Measurements from ENCODE around the gene TBL3. TPM values are rescaled to one million over a fixed set of nuclear protein-coding genes. Genes with fewer than 3 reads are reported as not detected.

Gene TBL3
- total and polyA plus RNA-seq, 9 of the 15 experiments (the other 6 are each of a cell fraction or from before 2014, with no cell fraction given): 0.97 to 117 (median 24.5) TPM

DNA sequence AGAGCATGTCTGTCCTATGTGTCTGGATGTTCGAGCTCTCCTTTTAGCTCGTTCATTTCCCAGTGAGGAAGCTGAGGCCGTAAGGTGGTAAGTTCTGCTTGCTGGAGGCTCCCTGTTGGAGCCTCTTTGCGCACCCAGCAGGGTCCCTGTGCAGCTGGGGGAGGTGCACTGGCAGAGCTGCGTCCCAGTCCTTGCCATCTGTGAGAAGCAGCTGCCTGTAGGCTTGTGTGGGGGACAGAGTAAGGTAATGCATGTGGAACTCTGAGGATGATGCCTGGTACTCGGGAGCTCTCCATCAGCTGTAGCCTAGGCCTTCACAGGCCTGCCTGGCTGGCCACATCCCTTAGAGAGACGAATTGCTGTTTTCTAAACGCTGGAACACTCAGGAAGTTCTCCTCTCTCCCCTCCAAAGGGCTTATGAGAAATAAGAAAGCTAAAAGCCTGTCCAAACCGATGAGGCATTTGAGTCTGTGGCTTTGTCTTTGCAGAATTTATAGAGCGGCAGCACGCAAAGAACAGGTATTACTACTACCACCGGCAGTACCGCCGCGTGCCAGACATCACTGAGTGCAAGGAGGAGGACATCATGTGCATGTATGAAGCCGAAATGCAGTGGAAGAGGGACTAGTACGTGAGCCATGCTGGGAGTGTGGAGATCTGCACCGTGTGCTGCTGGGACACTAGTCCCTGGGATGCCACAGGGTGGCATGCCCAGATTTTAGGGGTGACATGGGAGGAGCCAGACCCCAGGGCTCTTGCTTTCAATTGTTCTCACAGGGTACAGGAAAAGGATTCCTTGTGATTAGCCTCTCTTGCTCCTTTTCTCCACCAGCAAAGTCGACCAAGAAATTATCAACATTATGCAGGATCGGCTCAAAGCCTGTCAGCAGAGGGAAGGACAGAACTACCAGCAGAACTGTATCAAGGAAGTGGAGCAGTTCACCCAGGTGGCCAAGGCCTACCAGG lies 10.9 kb upstream of the TBL3 start (continued):
- TF ChIP-seq, protein P1, sequence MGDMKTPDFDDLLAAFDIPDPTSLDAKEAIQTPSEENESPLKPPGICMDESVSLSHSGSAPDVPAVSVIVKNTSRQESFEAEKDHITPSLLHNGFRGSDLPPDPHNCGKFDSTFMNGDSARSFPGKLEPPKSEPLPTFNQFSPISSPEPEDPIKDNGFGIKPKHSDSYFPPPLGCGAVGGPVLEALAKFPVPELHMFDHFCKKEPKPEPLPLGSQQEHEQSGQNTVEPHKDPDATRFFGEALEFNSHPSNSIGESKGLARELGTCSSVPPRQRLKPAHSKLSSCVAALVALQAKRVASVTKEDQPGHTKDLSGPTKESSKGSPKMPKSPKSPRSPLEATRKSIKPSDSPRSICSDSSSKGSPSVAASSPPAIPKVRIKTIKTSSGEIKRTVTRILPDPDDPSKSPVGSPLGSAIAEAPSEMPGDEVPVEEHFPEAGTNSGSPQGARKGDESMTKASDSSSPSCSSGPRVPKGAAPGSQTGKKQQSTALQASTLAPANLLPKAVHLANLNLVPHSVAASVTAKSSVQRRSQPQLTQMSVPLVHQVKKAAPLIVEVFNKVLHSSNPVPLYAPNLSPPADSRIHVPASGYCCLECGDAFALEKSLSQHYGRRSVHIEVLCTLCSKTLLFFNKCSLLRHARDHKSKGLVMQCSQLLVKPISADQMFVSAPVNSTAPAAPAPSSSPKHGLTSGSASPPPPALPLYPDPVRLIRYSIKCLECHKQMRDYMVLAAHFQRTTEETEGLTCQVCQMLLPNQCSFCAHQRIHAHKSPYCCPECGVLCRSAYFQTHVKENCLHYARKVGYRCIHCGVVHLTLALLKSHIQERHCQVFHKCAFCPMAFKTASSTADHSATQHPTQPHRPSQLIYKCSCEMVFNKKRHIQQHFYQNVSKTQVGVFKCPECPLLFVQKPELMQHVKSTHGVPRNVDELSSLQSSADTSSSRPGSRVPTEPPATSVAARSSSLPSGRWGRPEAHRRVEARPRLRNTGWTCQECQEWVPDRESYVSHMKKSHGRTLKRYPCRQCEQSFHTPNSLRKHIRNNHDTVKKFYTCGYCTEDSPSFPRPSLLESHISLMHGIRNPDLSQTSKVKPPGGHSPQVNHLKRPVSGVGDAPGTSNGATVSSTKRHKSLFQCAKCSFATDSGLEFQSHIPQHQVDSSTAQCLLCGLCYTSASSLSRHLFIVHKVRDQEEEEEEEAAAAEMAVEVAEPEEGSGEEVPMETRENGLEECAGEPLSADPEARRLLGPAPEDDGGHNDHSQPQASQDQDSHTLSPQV (IDR thresholded peaks at IDR 0.05): no peak
- TF ChIP-seq ZSCAN32 (CRISPR knock-in tag; IDR thresholded peaks at IDR 0.05) (no peak), STAT5B (CRISPR knock-in tag; IDR thresholded peaks at IDR 0.05) (no peak), ZZZ3 (IDR thresholded peaks at IDR 0.05) (no peak), KDM5B (IDR thresholded peaks at IDR 0.05; ENCODE audit: insufficient replicate concordance, low read depth, low read length) (peak; percentile 20), CCNT2 (IDR thresholded peaks at IDR 0.05; ENCODE audit: borderline replicate concordance, extremely low read depth, insufficient read length, low read depth, low read length) (no peak), OTX1 (CRISPR knock-in tag; IDR thresholded peaks at IDR 0.05) (peak; percentile 73; the same call in 1 of the 2 replicates), NFE2L1 (tag; IDR thresholded peaks at IDR 0.05; ENCODE audit: borderline replicate concordance, low read depth) (no peak)
- TF ChIP-seq, protein P2, sequence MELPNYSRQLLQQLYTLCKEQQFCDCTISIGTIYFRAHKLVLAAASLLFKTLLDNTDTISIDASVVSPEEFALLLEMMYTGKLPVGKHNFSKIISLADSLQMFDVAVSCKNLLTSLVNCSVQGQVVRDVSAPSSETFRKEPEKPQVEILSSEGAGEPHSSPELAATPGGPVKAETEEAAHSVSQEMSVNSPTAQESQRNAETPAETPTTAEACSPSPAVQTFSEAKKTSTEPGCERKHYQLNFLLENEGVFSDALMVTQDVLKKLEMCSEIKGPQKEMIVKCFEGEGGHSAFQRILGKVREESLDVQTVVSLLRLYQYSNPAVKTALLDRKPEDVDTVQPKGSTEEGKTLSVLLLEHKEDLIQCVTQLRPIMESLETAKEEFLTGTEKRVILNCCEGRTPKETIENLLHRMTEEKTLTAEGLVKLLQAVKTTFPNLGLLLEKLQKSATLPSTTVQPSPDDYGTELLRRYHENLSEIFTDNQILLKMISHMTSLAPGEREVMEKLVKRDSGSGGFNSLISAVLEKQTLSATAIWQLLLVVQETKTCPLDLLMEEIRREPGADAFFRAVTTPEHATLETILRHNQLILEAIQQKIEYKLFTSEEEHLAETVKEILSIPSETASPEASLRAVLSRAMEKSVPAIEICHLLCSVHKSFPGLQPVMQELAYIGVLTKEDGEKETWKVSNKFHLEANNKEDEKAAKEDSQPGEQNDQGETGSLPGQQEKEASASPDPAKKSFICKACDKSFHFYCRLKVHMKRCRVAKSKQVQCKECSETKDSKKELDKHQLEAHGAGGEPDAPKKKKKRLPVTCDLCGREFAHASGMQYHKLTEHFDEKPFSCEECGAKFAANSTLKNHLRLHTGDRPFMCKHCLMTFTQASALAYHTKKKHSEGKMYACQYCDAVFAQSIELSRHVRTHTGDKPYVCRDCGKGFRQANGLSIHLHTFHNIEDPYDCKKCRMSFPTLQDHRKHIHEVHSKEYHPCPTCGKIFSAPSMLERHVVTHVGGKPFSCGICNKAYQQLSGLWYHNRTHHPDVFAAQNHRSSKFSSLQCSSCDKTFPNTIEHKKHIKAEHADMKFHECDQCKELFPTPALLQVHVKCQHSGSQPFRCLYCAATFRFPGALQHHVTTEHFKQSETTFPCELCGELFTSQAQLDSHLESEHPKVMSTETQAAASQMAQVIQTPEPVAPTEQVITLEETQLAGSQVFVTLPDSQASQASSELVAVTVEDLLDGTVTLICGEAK (IDR thresholded peaks at IDR 0.05): 0 out of 2 replicates have a peak, but pooled peaks have one; percentile 6
- TF ChIP-seq, protein P2 (CRISPR knock-in tag; IDR thresholded peaks at IDR 0.05): no peak
